BJ (cell line): ENCODE data around the gene PCDH9. TPM values are rescaled to one million over a fixed set of nuclear protein-coding genes. Genes with fewer than 3 reads are reported as not detected.

Experiments
- CTCF ChIA-PET: fragments of 350-600 bp; formaldehyde crosslinking; extraction: SDS; loops from one replicate; lab custom pipeline; 2021; ENCODE audit warnings: antibody characterized with exemption, inconsistent platforms; lab: Yijun Ruan, JAX
- POLR2A ChIA-PET: fragments of 300-600 bp; sonication (Branson Sonifier 250); formaldehyde crosslinking; extraction: SDS; loops from one replicate; lab custom pipeline; 2021; ENCODE audit warnings: antibody characterized with exemption; lab: Charles Lee
- DNase-seq: peaks from one replicate; pipeline ENCODE4 v3.0.0-alpha.2; 2011; ENCODE audit warnings: low read depth
- H3K27me3 ChIP-seq: 2 replicates; pipeline ENCODE4 v1.6.0; 2011; ENCODE audit warnings: low read length; ENCODE audit not compliant: control insufficient read depth, insufficient read depth
- H3K36me3 ChIP-seq: 2 replicates; pipeline ENCODE4 v1.5.1; 2011; ENCODE audit warnings: low read length; ENCODE audit not compliant: control insufficient read depth, insufficient read depth
- H3K4me3 ChIP-seq: 2 replicates; pipeline ENCODE4 v1.5.1; 2011; ENCODE audit warnings: low read depth, mild to moderate bottlenecking, control low read depth, low read length
- CTCF ChIP-seq: IDR thresholded peaks from 2 replicates; pipeline ENCODE4 v1.5.1; 2011; ENCODE audit warnings: low read depth, mild to moderate bottlenecking, control low read depth, inconsistent platforms, low read length, moderate library complexity; ENCODE audit not compliant: insufficient read depth
- polyA plus RNA-seq: library from polyadenylated mRNA; depleted of rRNA; stranded (reverse); fragments of >200 nt; gene quantifications from 2 replicates; pipeline ENCODE4 v1.2.3, GENCODE V29; 2011

The PCDH9 gene
- polyA plus RNA-seq, 1 experiment, result 2.3 TPM

- ChIA-PET CTCF (no interaction called here), POLR2A (no interaction called here)
- Histone ChIP-seq H3K4me3 (no peak overlapping the region), H3K27me3 (no peaks in the 10 kb centered on the region), H3K36me3 (no peaks in the 10 kb centered on the region)
- DNase-seq, result no peak
- TF ChIP-seq CTCF, result no peak
These were observed 212.9 kb downstream of the PCDH9 start for GRCh38 chr13:67017276-67017675.

- no peak for DNase-seq
- TF ChIP-seq CTCF, result no peak
- H3K4me3 ChIP-seq, result no peak overlapping the region
- H3K36me3 ChIP-seq, result no peaks in the 10 kb centered on the region
- ChIA-PET POLR2A (no interaction called here), CTCF (no interaction called here)
- no peaks in the 10 kb centered on the region for H3K27me3 ChIP-seq
These were observed 214.0 kb downstream of the PCDH9 start for GRCh38 chr13:67015976-67016600.

GRCh38 chr13:67014399-67014798 is 215.7 kb downstream of the PCDH9 start:
- Histone ChIP-seq H3K4me3 (no peak overlapping the region), H3K36me3 (no peaks in the 10 kb centered on the region), H3K27me3 (no peaks in the 10 kb centered on the region)
- no peak for DNase-seq
- CTCF ChIA-PET, result no interaction called here
- no peak for TF ChIP-seq CTCF
- POLR2A ChIA-PET, result no interaction called here

- no peak for TF ChIP-seq CTCF
- DNase-seq, result no peak
- Histone ChIP-seq H3K27me3 (no peaks in the 10 kb centered on the region), H3K36me3 (no peaks in the 10 kb centered on the region), H3K4me3 (no peak overlapping the region)
- ChIA-PET POLR2A (no interaction called here), CTCF (no interaction called here)
These were observed 216.4 kb downstream of the PCDH9 start for GRCh38 chr13:67013709-67014108.

- CTCF ChIA-PET, result no interaction called here
- DNase-seq, result no peak
- POLR2A ChIA-PET, result no interaction called here
- no peaks in the 10 kb centered on the region for H3K36me3 ChIP-seq
- no peaks in the 10 kb centered on the region for H3K27me3 ChIP-seq
- TF ChIP-seq CTCF, result no peak
- no peak overlapping the region for H3K4me3 ChIP-seq
These were observed 222.0 kb downstream of the PCDH9 start for GRCh38 chr13:67008075-67008668.
